ENCODE results near the gene TUBA4A. TPM values are rescaled to one million over a fixed set of nuclear protein-coding genes. Genes with fewer than 3 reads are reported as not detected.

Gene TUBA4A
- total and polyA plus RNA-seq, 2 of the 8 experiments (the other 6 are each of a cell fraction or from before 2014, with no cell fraction given), result 67.3 to 172 TPM

DNA sequence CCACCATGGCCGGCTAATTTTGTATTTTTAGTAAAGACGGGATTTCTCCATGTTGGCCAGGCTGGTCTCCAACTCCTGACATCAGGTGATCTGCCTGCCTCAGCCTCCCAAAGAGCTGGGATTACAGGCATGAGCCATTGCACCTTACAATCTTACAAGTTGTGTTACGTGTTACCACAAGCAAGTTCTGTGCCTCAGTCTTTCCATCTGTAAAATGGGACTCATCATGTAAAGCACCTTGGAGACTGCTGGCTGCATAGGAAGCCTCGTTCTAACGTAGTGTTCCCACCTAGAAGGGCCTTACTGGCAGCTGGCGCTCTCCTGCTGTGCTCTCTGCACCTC lies 35.4 kb upstream of the TUBA4A start:
- CTCF ChIA-PET (ENCODE audit: partially characterized antibody), result interaction anchor here (0.7 to 9.0 kb wide), 8 partner anchors 8 to 230 kb away, joined by 3 to 220 read pairs (median 4); partner anchors contain the start of genes DNAJB2, GLB1L, PTPRN and STK16
- Histone ChIP-seq H2AFZ (ENCODE audit: low read length) (no peak overlapping the region), H2BK12ac (ENCODE audit: low read depth, low read length) (no peak overlapping the region), H3K4me2 (ENCODE audit: insufficient read depth in 1 of 2, low read depth in 2 of 2, low read length in 2 of 2) (no peak overlapping the region), H3K27me3 (replicated peaks in 1 of 4; ENCODE audit: control insufficient read depth in 3 of 4, extremely low read depth in 1 of 4, insufficient read depth in 3 of 4, low read length in 3 of 4) (peaks cover 0 to 8% (median 3%) of the 10 kb centered on the region in 4 experiments; a peak in 3 of 7 replicates), H3K56ac (replicated peaks; ENCODE audit: insufficient read length, low read depth, low read length) (no peak overlapping the region), H4K91ac (replicated peaks; ENCODE audit: insufficient read length, low read length) (no peak overlapping the region), H3K23ac (ENCODE audit: insufficient read length) (no peak overlapping the region), H3K27ac (ENCODE audit: low read depth, low read length) (no peak overlapping the region), H3K23me2 (ENCODE audit: low read depth, low read length) (peaks cover 1% of the 10 kb centered on the region; the same call in 1 of the 2 replicates), H3K79me2 (ENCODE audit: control insufficient read depth in 1 of 2, insufficient read depth in 2 of 2, low read length in 2 of 2) (no peaks in the 10 kb centered on the region), H3K4me1 (replicated peaks in 1 of 4; ENCODE audit: control insufficient read depth in 3 of 4, insufficient read depth in 4 of 4, low read length in 3 of 4) (peaks cover 0 to 10% (median 7%) of the 10 kb centered on the region in 4 experiments; a peak in 6 of 7 replicates), H3K36me3 (ENCODE audit: control insufficient read depth in 2 of 4, insufficient read depth in 4 of 4, low read length in 3 of 4) (no peaks in the 10 kb centered on the region; a peak in 1 of 8 replicates), H4K8ac (ENCODE audit: extremely low read depth, insufficient read depth, low read length) (no peak overlapping the region), H2BK15ac (ENCODE audit: low read length) (no peak overlapping the region), H2BK5ac (ENCODE audit: low read depth, low read length) (no peak overlapping the region), H3K14ac (ENCODE audit: insufficient read length) (no peak overlapping the region), H2BK20ac (ENCODE audit: low read length) (no peak overlapping the region), H3K18ac (ENCODE audit: extremely low read depth, low read length) (no peak overlapping the region), H3K79me1 (ENCODE audit: low read depth, low read length) (no peaks in the 10 kb centered on the region), H4K20me1 (replicated peaks in 1 of 2; ENCODE audit: control insufficient read depth in 1 of 2, insufficient read depth in 2 of 2, low read length in 2 of 2) (peaks cover 0 to 2% of the 10 kb centered on the region in 2 experiments), H3K9ac (replicated peaks in 1 of 4; ENCODE audit: extremely low read depth in 1 of 4, low read depth in 3 of 4, low read length in 3 of 4) (no peak overlapping the region), H2BK120ac (replicated peaks; ENCODE audit: low read depth, low read length) (no peak overlapping the region), H2AK5ac (ENCODE audit: low read depth, low read length) (no peak overlapping the region), H3K4ac (replicated peaks; ENCODE audit: insufficient read length, low read depth, low read length) (no peak overlapping the region), H4K5ac (ENCODE audit: insufficient read length, low read depth, low read length) (no peak overlapping the region), H3K9me3 (ENCODE audit: insufficient read depth in 2 of 2, low read depth in 1 of 2, low read length in 1 of 2) (0 out of 4 replicates have a peak, but pooled peaks cover 0 to 5% of the 10 kb centered on the region in 2 experiments), H3K4me3 (ENCODE audit: extremely low read depth in 1 of 4, insufficient read depth in 2 of 4, low read depth in 3 of 4, low read length in 4 of 4) (no peak overlapping the region)
- 93% methylated on average over 6 of the region's 6 CpGs; no CpG with 5 or more reads in 1 of the 2 experiments for whole genome bisulfite sequencing, 2 experiments (ENCODE audit: extremely low coverage in 1 of 2, insufficient coverage in 1 of 2, insufficient read length in 1 of 2, insufficient replicate concordance in 2 of 2, low coverage in 1 of 2, low lambda C conversion rate in 2 of 2, missing lambda C conversion rate in 1 of 2)
- FAIRE-seq (no peak), DNase-seq (ENCODE audit: low read depth in 1 of 2, low spot score in 2 of 2) (no peak)
- POLR2A ChIA-PET (ENCODE audit: partially characterized antibody), result interaction anchor here (0.9 to 3.4 kb wide), 3 partner anchors 10 to 46 kb away, joined by 3 to 19 read pairs (median 3); no protein-coding TSS in a partner anchor
- TF ChIP-seq, protein P1, sequence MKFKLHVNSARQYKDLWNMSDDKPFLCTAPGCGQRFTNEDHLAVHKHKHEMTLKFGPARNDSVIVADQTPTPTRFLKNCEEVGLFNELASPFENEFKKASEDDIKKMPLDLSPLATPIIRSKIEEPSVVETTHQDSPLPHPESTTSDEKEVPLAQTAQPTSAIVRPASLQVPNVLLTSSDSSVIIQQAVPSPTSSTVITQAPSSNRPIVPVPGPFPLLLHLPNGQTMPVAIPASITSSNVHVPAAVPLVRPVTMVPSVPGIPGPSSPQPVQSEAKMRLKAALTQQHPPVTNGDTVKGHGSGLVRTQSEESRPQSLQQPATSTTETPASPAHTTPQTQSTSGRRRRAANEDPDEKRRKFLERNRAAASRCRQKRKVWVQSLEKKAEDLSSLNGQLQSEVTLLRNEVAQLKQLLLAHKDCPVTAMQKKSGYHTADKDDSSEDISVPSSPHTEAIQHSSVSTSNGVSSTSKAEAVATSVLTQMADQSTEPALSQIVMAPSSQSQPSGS (IDR thresholded peaks at IDR 0.05; ENCODE audit: low read length), result no peak
- no peak for TF ChIP-seq CBX8 (IDR thresholded peaks at IDR 0.05; ENCODE audit: borderline replicate concordance, low read depth, low read length)
- TF ChIP-seq, protein P2, sequence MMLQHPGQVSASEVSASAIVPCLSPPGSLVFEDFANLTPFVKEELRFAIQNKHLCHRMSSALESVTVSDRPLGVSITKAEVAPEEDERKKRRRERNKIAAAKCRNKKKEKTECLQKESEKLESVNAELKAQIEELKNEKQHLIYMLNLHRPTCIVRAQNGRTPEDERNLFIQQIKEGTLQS (IDR thresholded peaks at IDR 0.05; ENCODE audit: insufficient read depth, low read depth, low read length), result no peak

All from H1 (cell line).